Ovary (tissue), 3 donors: Measurements from ENCODE around the gene EYS.

Experiments
- CTCF ChIP-seq, 3 donors: fragments of 450-650 bp in 2 of 3; fragments of 200-600 bp in 1 of 3; IDR thresholded peaks; one replicate each; pipeline versions ENCODE4 v1.5.1 to v1.8.0; 2016 to 2022; ENCODE audit warnings: antibody characterized with exemption in 3 of 3, mild to moderate bottlenecking in 1 of 3
- POLR2A ChIP-seq: fragments of 450-650 bp; IDR thresholded peaks from one replicate; pipeline ENCODE4 v1.6.1; 2017; ENCODE audit warnings: antibody characterized with exemption, mild to moderate bottlenecking, moderate library complexity
- donor health status: DM: no; HTN: no; CAD: no.

GRCh38 chr6:63724721-63725120, 1982.3 kb downstream of the EYS start:
- TF ChIP-seq CTCF (IDR thresholded peaks at IDR 0.05) (no peak), POLR2A (no peak)
